Suprapubic skin (tissue), 3 donors: ENCODE measurements around the gene PTPRD.

Experiments
- CTCF ChIP-seq, 2 donors: fragments of 200-600 bp in 1 of 2; fragments of 450-650 bp in 1 of 2; sonication (generic) in 1 of 2; IDR thresholded peaks; one replicate each; pipeline ENCODE4 v1.5.1; 2016 to 2019; ENCODE audit warnings: antibody characterized with exemption in 2 of 2, mild to moderate bottlenecking in 1 of 2, moderate library complexity in 1 of 2
- POLR2A ChIP-seq, 2 donors: fragments of 450-650 bp; IDR thresholded peaks; one replicate each; pipeline ENCODE4 v1.6.1; 2017; ENCODE audit warnings: antibody characterized with exemption in 2 of 2, mild to moderate bottlenecking in 2 of 2, moderate library complexity in 2 of 2

GRCh38 chr9:8622871-8623270 is 1989.9 kb downstream of the PTPRD start:
- no peak for TF ChIP-seq CTCF (IDR thresholded peaks at IDR 0.05)
- no peak for TF ChIP-seq POLR2A (IDR thresholded peaks at IDR 0.05)
